Lower lobe of right lung (tissue), 2 donors: ENCODE measurements around the gene NFIA. TPM values are rescaled to one million over a fixed set of nuclear protein-coding genes. Genes with fewer than 3 reads are reported as not detected.

Experiments used
- ATAC-seq, 2 donors: fragments of 200-7000 bp; cut with Tn5 transposase; one replicate each; pipeline ENCODE4 v1.9.1; 2020 to 2022; ENCODE audit warnings: mild to moderate bottlenecking in 2 of 2, moderate library complexity in 2 of 2
- DNase-seq: peaks from one replicate; pipeline ENCODE4 v3.0.0-alpha.2; 2020
- H3K27ac ChIP-seq: fragments of 200-600 bp; one replicate; pipeline ENCODE4 v1.8.0; 2022
- H3K27me3 ChIP-seq: fragments of 200-600 bp; one replicate; pipeline ENCODE4 v1.8.0; 2022; ENCODE audit warnings: low read depth
- H3K36me3 ChIP-seq: fragments of 200-600 bp; one replicate; pipeline ENCODE4 v1.8.0; 2022; ENCODE audit warnings: mild to moderate bottlenecking
- H3K4me1 ChIP-seq: fragments of 200-600 bp; one replicate; pipeline ENCODE4 v1.8.0; 2022
- H3K4me3 ChIP-seq: fragments of 200-600 bp; one replicate; pipeline ENCODE4 v1.8.0; 2022; ENCODE audit warnings: mild to moderate bottlenecking
- H3K9me3 ChIP-seq: fragments of 200-600 bp; one replicate; pipeline ENCODE4 v1.8.0; 2022
- CTCF ChIP-seq: fragments of 200-600 bp; IDR thresholded peaks from one replicate; pipeline ENCODE4 v1.8.0; 2022; ENCODE audit warnings: antibody characterized with exemption, mild to moderate bottlenecking
- intact Hi-C: fragments of 100-400 bp; cut with DNase I; formaldehyde crosslinking; loops from one replicate; pipeline ENCODE4 v1.11.0; 2022
- total RNA-seq: library from RNA; stranded (reverse); fragmentation: NEBNext Ultra II Directional; extraction: Animal tissue kit (Norgen Biotek cat#: 25700); gene quantifications from one replicate; pipeline ENCODE4 v1.2.1, GENCODE V29; 2021
- donor health status: DM: no; HTN: yes; CAD: no; lungs with severe emphysema.

Gene NFIA
- total RNA-seq, 1 donor from 2014 or later = 70.0 TPM

DNA sequence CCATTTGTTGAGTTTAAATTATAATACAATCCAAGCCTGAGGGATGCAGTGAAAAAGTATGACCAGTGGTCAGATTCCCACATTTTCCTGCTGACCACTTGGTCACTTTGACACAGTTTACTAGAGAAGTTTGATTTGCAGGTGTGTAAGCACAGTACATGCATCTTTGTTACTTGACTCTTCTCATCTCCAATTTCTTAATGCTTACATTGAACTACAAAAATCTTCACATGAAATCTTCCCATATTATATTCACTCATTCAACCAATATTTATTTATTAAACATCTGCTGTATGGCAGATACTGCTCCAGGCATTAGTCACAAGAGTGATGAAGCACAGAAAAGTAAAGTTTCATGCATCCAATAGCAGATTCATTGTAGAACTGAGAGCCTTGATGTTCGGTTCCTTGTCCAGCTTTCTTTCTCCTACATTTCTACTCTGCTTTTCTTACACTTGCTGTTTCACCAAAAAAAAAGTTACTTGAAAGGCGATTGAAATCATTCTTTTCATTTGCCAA is 211.7 kb downstream of the NFIA start:
- H3K36me3 ChIP-seq = no peaks in the 10 kb centered on the region
- H3K27ac ChIP-seq = no peak overlapping the region
- ATAC-seq (no peak), DNase-seq (no peak)
- H3K4me1 ChIP-seq = peaks cover 3% of the 10 kb centered on the region
- H3K27me3 ChIP-seq = no peaks in the 10 kb centered on the region
- intact Hi-C loops = no loop called here
- H3K9me3 ChIP-seq = no peaks in the 10 kb centered on the region
- H3K4me3 ChIP-seq = no peak overlapping the region
- TF ChIP-seq CTCF = no peak

GRCh38 chr1:61294930-61295329 is 212.6 kb downstream of the NFIA start:
- intact Hi-C loops = no loop called here
- H3K36me3 ChIP-seq = no peaks in the 10 kb centered on the region
- no peaks in the 10 kb centered on the region for H3K9me3 ChIP-seq
- ATAC-seq (no peak), DNase-seq (no peak)
- H3K4me1 ChIP-seq = peaks cover 10% of the 10 kb centered on the region
- no peaks in the 10 kb centered on the region for H3K27me3 ChIP-seq
- no peak overlapping the region for H3K4me3 ChIP-seq
- TF ChIP-seq CTCF = no peak
- no peak overlapping the region for H3K27ac ChIP-seq

DNA sequence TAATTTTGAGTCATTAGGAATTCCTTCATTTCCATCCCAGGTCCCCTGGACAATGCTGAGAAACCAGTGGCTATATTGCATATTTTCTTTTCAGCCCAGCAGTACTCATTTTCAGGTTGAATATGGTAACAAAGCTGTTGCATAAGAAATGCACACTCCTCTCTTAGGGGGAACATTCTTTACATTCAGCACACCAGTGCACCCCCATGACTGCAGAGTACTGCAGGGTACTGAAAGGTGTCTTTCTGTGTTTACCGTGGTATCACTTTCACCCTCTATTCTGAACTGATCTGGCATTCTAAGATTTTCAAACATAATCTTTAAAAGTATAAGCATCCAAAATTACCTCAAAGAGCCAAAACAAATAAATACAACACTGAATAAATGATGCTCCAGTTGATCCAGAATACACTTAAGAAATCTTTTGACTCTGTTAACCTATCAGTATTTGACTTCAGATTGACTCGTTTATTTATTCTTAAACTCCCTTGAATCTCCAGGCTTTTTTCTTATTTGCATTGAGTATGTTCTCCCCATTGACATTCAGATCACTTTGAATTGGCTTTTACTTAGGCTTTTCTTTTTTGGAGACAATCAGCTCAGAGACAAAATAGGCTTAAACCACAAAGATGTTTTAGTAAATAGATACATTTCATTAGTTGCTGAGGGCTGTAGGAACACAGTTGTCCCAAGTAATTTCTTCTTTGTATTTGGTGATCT is 213.6 kb downstream of the NFIA start:
- Histone ChIP-seq H3K4me3 (no peak overlapping the region), H3K36me3 (no peaks in the 10 kb centered on the region), H3K27me3 (no peaks in the 10 kb centered on the region), H3K9me3 (no peaks in the 10 kb centered on the region), H3K27ac (no peak overlapping the region), H3K4me1 (peaks cover 14% of the 10 kb centered on the region)
- DNase-seq = no peak
- no peak for TF ChIP-seq CTCF
- intact Hi-C loops = no loop called here
- no peak for ATAC-seq

DNA sequence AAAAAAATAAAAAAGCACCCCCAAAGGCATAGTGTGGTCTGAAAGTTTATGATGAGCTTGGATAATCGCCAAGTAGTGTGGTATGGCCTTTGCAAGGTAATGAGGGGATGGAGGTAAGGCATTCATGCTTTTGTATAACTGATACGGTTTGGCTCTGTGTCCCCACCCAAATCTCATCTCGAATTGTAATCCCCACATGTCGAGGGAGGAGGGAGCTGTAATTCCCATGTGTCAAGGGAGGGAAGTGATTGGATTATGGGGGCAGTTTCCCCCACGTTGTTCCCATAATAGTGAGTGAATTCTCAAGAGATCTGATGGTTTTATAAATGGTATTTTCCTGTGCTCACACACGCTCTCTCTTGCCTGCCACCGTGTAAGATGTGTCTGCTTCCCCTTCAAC is 215.5 kb downstream of the NFIA start:
- Histone ChIP-seq H3K4me1 (peaks cover 31% of the 10 kb centered on the region), H3K36me3 (no peaks in the 10 kb centered on the region), H3K27me3 (no peaks in the 10 kb centered on the region), H3K4me3 (no peak overlapping the region), H3K9me3 (no peaks in the 10 kb centered on the region), H3K27ac (no peak overlapping the region)
- DNase-seq (no peak), ATAC-seq (no peak)
- TF ChIP-seq CTCF = no peak
- intact Hi-C loops = no loop called here

DNA sequence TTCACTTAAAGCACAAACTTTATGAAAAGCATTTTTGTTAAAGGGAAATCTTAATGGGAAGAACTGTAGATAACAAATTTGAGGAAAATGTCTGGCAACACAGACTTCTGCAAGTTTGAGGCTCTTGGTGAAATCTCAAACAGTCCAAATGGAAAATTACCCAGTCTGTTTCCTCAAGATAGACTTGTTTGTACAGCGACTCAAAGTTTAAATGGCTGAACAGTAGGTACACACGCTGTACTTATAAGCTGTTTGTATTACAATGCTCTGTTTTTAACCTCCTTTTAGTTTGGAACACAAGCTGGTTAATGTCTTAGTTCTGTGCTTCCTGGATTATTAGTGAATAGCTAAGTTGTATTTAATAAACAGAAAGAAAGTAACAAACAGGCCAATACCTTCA is 217.1 kb downstream of the NFIA start:
- intact Hi-C loops = no loop called here
- Histone ChIP-seq H3K36me3 (no peaks in the 10 kb centered on the region), H3K4me1 (peaks cover 32% of the 10 kb centered on the region), H3K4me3 (no peak overlapping the region), H3K9me3 (no peaks in the 10 kb centered on the region), H3K27me3 (no peaks in the 10 kb centered on the region), H3K27ac (peak overlapping the region; percentile 68)
- no peak for DNase-seq
- no peak for TF ChIP-seq CTCF
- ATAC-seq = peak; percentile 59 to 72
